ENCODE measurements around the gene MZT2A. TPM values are rescaled to one million over a fixed set of nuclear protein-coding genes. Genes with fewer than 3 reads are reported as not detected.
"Not testable (repeated sequence)": the region's sequence is repeated elsewhere in the genome, so short reads cannot be mapped to it uniquely, and the experiment has no call there.

Gene MZT2A
- total RNA-seq, 1 experiment from 2014 or later: 202 TPM

DNA sequence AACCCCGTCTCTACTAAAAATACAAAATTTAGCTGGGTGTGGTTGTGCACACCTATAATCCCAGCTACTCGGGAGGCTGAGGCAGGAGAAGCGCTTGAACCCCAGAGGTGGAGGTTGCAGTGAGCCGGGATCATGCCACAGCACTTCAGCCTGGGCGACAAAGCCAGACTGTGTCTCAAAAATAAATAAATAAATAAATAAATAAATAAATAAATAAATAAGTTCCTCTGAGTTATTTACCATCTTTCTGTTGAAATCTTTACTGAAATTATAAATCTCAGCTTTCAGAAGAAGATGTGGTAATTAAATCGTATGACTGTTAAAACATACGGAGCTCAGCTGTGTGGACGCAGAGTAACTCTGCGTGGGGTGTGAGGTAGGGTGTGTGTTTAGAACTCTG, 44.2 kb downstream of the MZT2A start:
- H3K36me3 ChIP-seq (ENCODE audit: low read depth); H3K4me3 ChIP-seq; H3K4me1 ChIP-seq (replicated peaks; ENCODE audit: insufficient read depth); intact Hi-C loops (cut with micrococcal nuclease; ENCODE audit: unreplicated experiment); H3K9me3 ChIP-seq (ENCODE audit: insufficient read depth, low read depth); H3K27ac ChIP-seq; POLR2A ChIA-PET (ENCODE audit: unreplicated experiment); H3K9me2 ChIP-seq (ENCODE audit: insufficient read depth); H3K79me2 ChIP-seq (ENCODE audit: low read depth); H3K4me2 ChIP-seq; H2AFZ ChIP-seq; DNase-seq; BruUV-seq (replicated peaks); H4K20me1 ChIP-seq (ENCODE audit: insufficient read depth); CTCF ChIA-PET; H3F3A ChIP-seq (ENCODE audit: insufficient read depth, low read depth): not testable (repeated sequence)
- H3K27me3 ChIP-seq (ENCODE audit: insufficient read depth, low read depth): peaks cover 16% of the 10 kb centered on the region

DNA sequence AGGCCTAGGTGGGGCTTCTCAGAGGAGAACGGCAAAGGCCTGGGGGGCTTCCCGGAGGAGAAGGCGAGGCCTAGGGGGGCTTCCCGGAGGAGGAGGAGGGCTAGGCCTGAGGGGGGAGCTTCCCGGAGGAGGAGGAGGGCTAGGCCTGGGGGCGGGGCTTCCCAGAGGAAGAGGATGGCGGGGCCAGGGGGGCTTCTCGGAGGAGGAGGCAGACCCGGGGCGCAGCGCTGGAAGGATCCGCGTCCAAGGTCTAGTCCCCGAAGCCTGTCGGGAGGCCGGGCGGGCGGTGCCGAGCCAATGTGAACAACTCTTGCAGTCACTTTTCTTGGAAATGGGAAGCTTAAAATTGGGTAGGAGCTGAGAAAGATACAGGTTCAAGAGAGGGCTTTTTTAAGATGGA, 46.3 kb downstream of the MZT2A start:
- intact Hi-C loops (cut with micrococcal nuclease; ENCODE audit: unreplicated experiment): no loop called here
- H3K9me2 ChIP-seq (ENCODE audit: insufficient read depth): no peaks in the 10 kb centered on the region
- ChIA-PET POLR2A (ENCODE audit: unreplicated experiment) (no interaction called here), CTCF (no interaction called here)
- no peaks in the 10 kb centered on the region for H4K20me1 ChIP-seq (ENCODE audit: insufficient read depth)
- BruUV-seq (replicated peaks): no TSS peak
- no peak for DNase-seq
- no peaks in the 10 kb centered on the region for H3K9me3 ChIP-seq (ENCODE audit: insufficient read depth, low read depth)
- H3K4me2 ChIP-seq: no peak overlapping the region
- H3F3A ChIP-seq (ENCODE audit: insufficient read depth, low read depth): no peaks in the 10 kb centered on the region
- no peaks in the 10 kb centered on the region for H3K36me3 ChIP-seq (ENCODE audit: low read depth)
- H3K79me2 ChIP-seq (ENCODE audit: low read depth): no peaks in the 10 kb centered on the region
- no peak overlapping the region for H3K4me3 ChIP-seq
- TF ChIP-seq EZH2 (IDR thresholded peaks at IDR 0.05; ENCODE audit: low read depth): no peak
- TF ChIP-seq CTCF (conservative IDR thresholded peaks at IDR 0.05): no peak
- H3K27ac ChIP-seq: no peak overlapping the region
- H3K27me3 ChIP-seq (ENCODE audit: insufficient read depth, low read depth): peaks cover 13% of the 10 kb centered on the region
- H3K4me1 ChIP-seq (replicated peaks; ENCODE audit: insufficient read depth): no peaks in the 10 kb centered on the region
- no peak overlapping the region for H2AFZ ChIP-seq

DNA sequence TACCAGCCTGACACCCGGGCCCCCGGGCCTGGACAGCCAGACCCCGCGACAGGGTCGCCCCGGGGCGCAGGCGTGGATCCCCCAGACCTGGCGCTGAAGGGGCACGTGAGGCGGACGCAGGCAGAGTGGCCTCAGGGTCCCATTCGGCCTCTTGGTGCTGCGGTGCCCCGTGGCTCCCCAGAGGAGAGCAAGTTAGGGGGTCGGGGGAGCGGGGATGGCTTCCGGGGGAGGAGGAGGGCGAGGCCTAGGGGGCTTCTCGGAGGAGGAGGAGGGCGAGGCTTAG, 46.7 kb downstream of the MZT2A start:
- BruUV-seq (replicated peaks); intact Hi-C loops (cut with micrococcal nuclease; ENCODE audit: unreplicated experiment): not testable (repeated sequence)

GRCh38 chr2:131444736-131445514, 47.3 kb downstream of the MZT2A start:
- H3K36me3 ChIP-seq (ENCODE audit: low read depth); CTCF ChIA-PET; H3K27ac ChIP-seq; H3K9me3 ChIP-seq (ENCODE audit: insufficient read depth, low read depth); H3K4me2 ChIP-seq; H3K4me3 ChIP-seq; H3K9me2 ChIP-seq (ENCODE audit: insufficient read depth); H2AFZ ChIP-seq; H3K4me1 ChIP-seq (replicated peaks; ENCODE audit: insufficient read depth); H3F3A ChIP-seq (ENCODE audit: insufficient read depth, low read depth); intact Hi-C loops (cut with micrococcal nuclease; ENCODE audit: unreplicated experiment); H4K20me1 ChIP-seq (ENCODE audit: insufficient read depth); POLR2A ChIA-PET (ENCODE audit: unreplicated experiment); BruUV-seq (replicated peaks); H3K79me2 ChIP-seq (ENCODE audit: low read depth); DNase-seq: not testable (repeated sequence)
- peaks cover 14% of the 10 kb centered on the region for H3K27me3 ChIP-seq (ENCODE audit: insufficient read depth, low read depth)

More for the DNA sequence above, 46.7 kb downstream of the MZT2A start:
- H3K79me2 ChIP-seq (ENCODE audit: low read depth); H3F3A ChIP-seq (ENCODE audit: insufficient read depth, low read depth); DNase-seq; H3K4me2 ChIP-seq; CTCF ChIA-PET; H3K9me2 ChIP-seq (ENCODE audit: insufficient read depth); H3K4me1 ChIP-seq (replicated peaks; ENCODE audit: insufficient read depth); H3K27ac ChIP-seq; POLR2A ChIA-PET (ENCODE audit: unreplicated experiment); H3K36me3 ChIP-seq (ENCODE audit: low read depth); H3K4me3 ChIP-seq; H4K20me1 ChIP-seq (ENCODE audit: insufficient read depth); H3K9me3 ChIP-seq (ENCODE audit: insufficient read depth, low read depth); H2AFZ ChIP-seq: not testable (repeated sequence)
- H3K27me3 ChIP-seq (ENCODE audit: insufficient read depth, low read depth): peaks cover 15% of the 10 kb centered on the region

GRCh38 chr2:131440742-131441468, 51.3 kb downstream of the MZT2A start:
- H3K9me2 ChIP-seq (ENCODE audit: insufficient read depth); H3K27ac ChIP-seq; intact Hi-C loops (cut with micrococcal nuclease; ENCODE audit: unreplicated experiment); POLR2A ChIA-PET (ENCODE audit: unreplicated experiment); H3F3A ChIP-seq (ENCODE audit: insufficient read depth, low read depth); H3K4me1 ChIP-seq (replicated peaks; ENCODE audit: insufficient read depth); H4K20me1 ChIP-seq (ENCODE audit: insufficient read depth); DNase-seq; H3K27me3 ChIP-seq (ENCODE audit: insufficient read depth, low read depth); H2AFZ ChIP-seq; H3K4me3 ChIP-seq; H3K79me2 ChIP-seq (ENCODE audit: low read depth); H3K9me3 ChIP-seq (ENCODE audit: insufficient read depth, low read depth); CTCF ChIA-PET; H3K36me3 ChIP-seq (ENCODE audit: low read depth); H3K4me2 ChIP-seq; BruUV-seq (replicated peaks): not testable (repeated sequence)

Measured in PC-9 (cell line).